SK-N-SH (cell line): Measurements from ENCODE around the gene MTCL1. TPM values are rescaled to one million over a fixed set of nuclear protein-coding genes. Genes with fewer than 3 reads are reported as not detected.

Experiments used
- CTCF ChIA-PET: fragments of 300-600, 350-600 bp; formaldehyde crosslinking; extraction: SDS; loops from one replicate; lab custom pipeline; 2021; lab: Yijun Ruan, JAX
- POLR2A ChIA-PET: fragments of 350-600 bp; sonication (Branson Sonifier 250); formaldehyde crosslinking; extraction: SDS; loops from one replicate; lab custom pipeline; 2020; ENCODE audit warnings: antibody characterized with exemption, inconsistent platforms; lab: Yijun Ruan, JAX
- DNase-seq: peaks from one replicate; pipeline ENCODE4 v3.0.0; 2012
- H2AFZ ChIP-seq: fragments of 200-600 bp; sonication (generic); 2 replicates; pipeline ENCODE4 v1.8.1; 2016; ENCODE audit warnings: antibody characterized with exemption, mild to moderate bottlenecking, low read depth
- H3F3A ChIP-seq: fragments of 200-600 bp; sonication (generic); replicated peaks from 2 replicates; pipeline ENCODE3; 2016; ENCODE audit warnings: antibody characterized with exemption, mild to moderate bottlenecking; ENCODE audit not compliant: insufficient read depth
- H3K27ac ChIP-seq, 2 experiments: fragments of 200-500 bp in 1 of 2; fragments of 200-600 bp in 1 of 2; sonication (Bioruptor generic) in 1 of 2; sonication (generic), shearing (Covaris generic) in 1 of 2; 2 replicates each; pipeline versions ENCODE4 v1.5.1 to v1.6.1; 2014 to 2016; ENCODE audit warnings: low read depth in 2 of 2, inconsistent platforms in 1 of 2, low read length in 1 of 2, mild to moderate bottlenecking in 1 of 2, mixed read lengths in 1 of 2
- H3K27me3 ChIP-seq: fragments of 200-600 bp; sonication (generic), shearing (Covaris generic); 2 replicates; pipeline ENCODE4 v1.6.1; 2016; ENCODE audit warnings: mixed run types; ENCODE audit not compliant: insufficient read depth
- H3K36me3 ChIP-seq, 2 experiments: fragments of 200-500 bp in 1 of 2; fragments of 200-600 bp in 1 of 2; sonication (Bioruptor generic) in 1 of 2; sonication (generic) in 1 of 2; replicated peaks in 1 of 2; 2 replicates each; pipeline versions ENCODE3 to v1.5.1; 2014 to 2016; ENCODE audit warnings: low read length in 1 of 2, mild to moderate bottlenecking in 1 of 2; ENCODE audit not compliant: insufficient read depth in 2 of 2, control insufficient read depth in 1 of 2
- H3K4me1 ChIP-seq, 2 experiments: fragments of 200-500 bp in 1 of 2; fragments of 200-600 bp in 1 of 2; sonication (Bioruptor generic) in 1 of 2; sonication (generic), shearing (Covaris generic) in 1 of 2; 2 replicates each; pipeline versions ENCODE4 v1.5.1 to v1.6.1; 2014 to 2016; ENCODE audit warnings: low read depth in 1 of 2, low read length in 1 of 2, mixed run types in 1 of 2; ENCODE audit not compliant: insufficient read depth in 2 of 2, control insufficient read depth in 1 of 2
- H3K4me2 ChIP-seq: fragments of 200-600 bp; sonication (generic), shearing (Covaris generic); 2 replicates; pipeline ENCODE4 v1.6.1; 2017; ENCODE audit warnings: mixed run types
- H3K4me3 ChIP-seq, 2 experiments: fragments of 200-500 bp in 1 of 2; fragments of 200-600 bp in 1 of 2; sonication (Bioruptor generic) in 1 of 2; sonication (generic), shearing (Covaris generic) in 1 of 2; 2 replicates each; pipeline versions ENCODE4 v1.5.1 to v1.8.1; 2014 to 2016; ENCODE audit warnings: low read depth in 2 of 2, inconsistent platforms in 1 of 2, low read length in 1 of 2, mild to moderate bottlenecking in 1 of 2, mixed read lengths in 1 of 2, moderate library complexity in 1 of 2
- H3K79me2 ChIP-seq: fragments of 200-600 bp; sonication (generic); 2 replicates; pipeline ENCODE4 v1.8.1; 2017; ENCODE audit warnings: mild to moderate bottlenecking; ENCODE audit not compliant: insufficient read depth
- H3K9ac ChIP-seq: fragments of 200-600 bp; sonication (generic); 2 replicates; pipeline ENCODE4 v1.6.1; 2017; ENCODE audit warnings: mixed run types
- H3K9me2 ChIP-seq: fragments of 200-600 bp; sonication (generic); 2 replicates; pipeline ENCODE4 v1.6.1; 2017; ENCODE audit warnings: mixed run types
- H3K9me3 ChIP-seq: fragments of 200-600 bp; sonication (generic); 2 replicates; pipeline ENCODE4 v1.6.1; 2017; ENCODE audit warnings: mixed run types, mild to moderate bottlenecking, moderate library complexity
- H4K20me1 ChIP-seq: fragments of 200-600 bp; sonication (generic); 2 replicates; pipeline ENCODE4 v1.6.1; 2017; ENCODE audit warnings: mild to moderate bottlenecking, mixed run types; ENCODE audit not compliant: insufficient read depth
- ELF1 ChIP-seq: IDR thresholded peaks from 2 replicates; pipeline ENCODE4 v1.4.0; 2012
- EP300 ChIP-seq, 2 experiments: IDR thresholded peaks; 2 replicates each; pipeline versions ENCODE4 v1.4.0 to v1.6.1; 2012; ENCODE audit warnings: borderline replicate concordance in 1 of 2, low read depth in 1 of 2, low read length in 1 of 2
- FOSL2 ChIP-seq: IDR thresholded peaks from 2 replicates; pipeline ENCODE4 v1.4.0; 2012; ENCODE audit warnings: low read depth, mild to moderate bottlenecking, moderate library complexity, borderline replicate concordance
- GATA2 ChIP-seq: sonication (generic); formaldehyde crosslinking; IDR thresholded peaks from 2 replicates; pipeline ENCODE4 v1.5.0; 2020; ENCODE audit warnings: mild to moderate bottlenecking, missing genetic modification reagents
- MEF2A ChIP-seq: IDR thresholded peaks from 2 replicates; pipeline ENCODE4 v1.4.0; 2012; ENCODE audit warnings: low read depth, borderline replicate concordance
- MXI1 ChIP-seq: IDR thresholded peaks from 2 replicates; pipeline ENCODE4 v1.6.1; 2012; ENCODE audit warnings: mild to moderate bottlenecking, low read depth, low read length, improper control_type of control experiment
- PBX3 ChIP-seq: IDR thresholded peaks from 2 replicates; pipeline ENCODE4; 2012
- POLR2AphosphoS5 ChIP-seq: IDR thresholded peaks from 2 replicates; pipeline ENCODE4 v1.6.1; 2012; ENCODE audit warnings: low read depth, low read length
- RAD21 ChIP-seq: IDR thresholded peaks from 2 replicates; pipeline ENCODE4 v1.6.1; 2012; ENCODE audit warnings: mild to moderate bottlenecking, low read length
- SIN3A ChIP-seq: IDR thresholded peaks from 2 replicates; pipeline ENCODE4 v1.6.1; 2012; ENCODE audit warnings: low read depth, mild to moderate bottlenecking, low read length, moderate library complexity, borderline replicate concordance
- SMC3 ChIP-seq: IDR thresholded peaks from 2 replicates; pipeline ENCODE4 v1.6.1; 2012; ENCODE audit warnings: low read depth, low read length, improper control_type of control experiment
- USF1 ChIP-seq: IDR thresholded peaks from 2 replicates; pipeline ENCODE4 v1.4.0; 2012; ENCODE audit warnings: low read depth, borderline replicate concordance
- WGBS: methylation state at CpG from one replicate; pipeline ENCODE4 v1.1.6; 2017; ENCODE audit warnings: low lambda C conversion rate; 5-methylcytosine and 5-hydroxymethylcytosine counted together
- polyA plus RNA-seq, 3 experiments: library from polyadenylated mRNA; depleted of rRNA; stranded (reverse); fragments of >200 nt; gene quantifications; 2 replicates each; pipeline ENCODE4 v1.2.3, GENCODE V29; 2012
- TF ChIP-seq, protein P1 (sequence below): fragments of 200-600 bp; sonication (generic); IDR thresholded peaks from 2 replicates; pipeline ENCODE4 v1.6.1; 2017; ENCODE audit warnings: antibody characterized with exemption, mild to moderate bottlenecking, moderate library complexity

MTCL1 gene
- polyA plus RNA-seq, 1 of the 3 experiments (the other 2 are of a cell fraction): 33.5 TPM

DNA sequence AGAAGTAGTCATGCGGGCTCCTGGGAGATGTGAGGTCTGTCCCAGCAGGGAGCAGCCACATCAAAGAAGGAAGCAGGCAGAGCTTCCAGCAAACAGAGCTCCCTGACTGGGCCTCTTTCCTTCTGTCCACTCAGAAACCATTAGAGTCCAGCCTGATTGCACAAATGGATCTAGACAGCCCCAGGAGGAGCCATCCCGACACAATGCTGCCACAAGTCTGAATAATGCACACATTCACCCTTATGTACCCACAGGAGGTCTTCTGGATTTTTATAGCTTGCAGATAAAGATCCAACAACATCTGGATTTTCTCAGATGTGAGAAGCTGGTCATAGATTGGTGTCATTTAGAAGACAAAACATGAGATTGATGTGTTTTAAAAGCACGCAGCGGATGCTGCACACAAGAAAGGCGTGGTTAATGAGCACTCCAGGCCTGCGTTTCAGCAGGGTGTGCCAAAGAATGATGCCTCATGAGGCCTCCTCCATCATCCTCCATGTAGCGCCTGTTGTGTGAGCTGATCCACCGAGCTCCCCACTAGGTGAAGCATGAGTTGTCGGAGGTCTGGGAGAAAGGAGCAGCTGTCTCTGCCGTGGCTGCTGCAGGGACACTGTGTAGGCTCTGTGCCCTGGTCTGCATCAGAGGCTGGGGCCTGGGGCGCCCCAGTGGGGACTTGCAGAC, 60.6 kb downstream of the MTCL1 start (continued):
- peak in 1 of 2 experiments; percentile 85; a peak in 1 of 4 replicates for TF ChIP-seq EP300 (IDR thresholded peaks at IDR 0.05; ENCODE audit: borderline replicate concordance in 1 of 2, low read depth in 1 of 2, low read length in 1 of 2)
- TF ChIP-seq POLR2AphosphoS5: no peak
- TF ChIP-seq SMC3: peak; percentile 7; the same call in 1 of the 2 replicates
- no peak for TF ChIP-seq SIN3A

DNA sequence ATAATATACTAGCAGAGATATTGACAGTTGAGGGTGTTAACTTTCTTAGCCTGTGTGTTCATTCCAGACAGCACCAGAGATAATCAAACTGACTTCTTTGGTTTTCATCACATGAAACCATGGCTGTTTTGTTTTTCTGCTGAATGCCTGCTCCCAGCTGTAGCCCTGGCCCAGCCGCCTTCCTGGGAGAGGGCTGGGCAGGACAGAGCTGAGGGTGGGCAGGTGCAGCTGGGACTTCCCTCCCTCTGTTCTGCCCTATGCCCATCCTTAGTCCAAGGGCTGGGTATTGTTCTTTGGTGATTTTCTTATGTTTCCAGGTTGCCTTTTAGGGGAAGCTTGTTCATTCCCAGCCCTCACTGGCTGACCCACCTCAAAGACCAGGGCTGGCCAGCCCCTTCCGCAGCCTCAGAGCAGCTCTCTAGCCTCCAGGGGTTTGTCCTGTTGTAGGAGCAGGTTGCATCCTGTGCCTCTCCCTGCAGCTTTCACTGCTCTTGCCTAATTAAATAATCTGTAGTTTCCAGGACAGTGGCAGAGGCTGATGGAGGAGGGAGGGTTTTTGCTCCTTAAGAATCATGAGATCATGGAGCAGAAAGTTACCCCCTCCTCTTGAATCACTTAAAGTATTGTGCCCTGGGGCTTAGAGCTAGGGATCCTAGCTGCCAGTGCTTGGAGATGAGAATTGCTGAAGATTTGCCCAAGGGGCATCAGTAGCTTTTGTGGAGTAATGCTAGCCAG, 61.4 kb downstream of the MTCL1 start:
- Histone ChIP-seq H3K27ac (peak overlapping the region in 1 of 2 experiments; percentile 99; a peak in 2 of 4 replicates), H3F3A (peaks cover 8% of the 10 kb centered on the region), H3K4me1 (peaks cover 0 to 42% of the 10 kb centered on the region in 2 experiments; a peak in 2 of 4 replicates), H3K4me3 (no peak overlapping the region), H4K20me1 (no peaks in the 10 kb centered on the region), H3K9me3 (no peaks in the 10 kb centered on the region), H3K9ac (no peak overlapping the region), H3K4me2 (no peak overlapping the region), H3K36me3 (peaks cover 19 to 27% of the 10 kb centered on the region in 2 experiments), H3K79me2 (peaks cover 7% of the 10 kb centered on the region; the same call in 1 of the 2 replicates), H2AFZ (no peak overlapping the region), H3K9me2 (no peaks in the 10 kb centered on the region), H3K27me3 (no peaks in the 10 kb centered on the region)
- WGBS: 94% methylated on average over 2 of the region's 2 CpGs
- CTCF ChIA-PET: interaction anchor here (0.8 to 3.6 kb wide), 12 partner anchors 20 to 221 kb away, joined by 3 to 20 read pairs (median 6); partner anchors contain the start of gene MTCL1
- POLR2A ChIA-PET: interaction anchor here (0.9 to 2.3 kb wide), 12 partner anchors 12 to 219 kb away, joined by 3 to 26 read pairs (median 6); partner anchors contain the start of genes MTCL1 and RAB12
- peak; percentile 70 for DNase-seq
- TF ChIP-seq MEF2A (no peak), FOSL2 (no peak), EP300 (IDR thresholded peaks at IDR 0.05; ENCODE audit: borderline replicate concordance in 1 of 2, low read depth in 1 of 2, low read length in 1 of 2) (peak in 1 of 2 experiments; percentile 70; a peak in 2 of 4 replicates), PBX3 (no peak), MXI1 (peak; percentile 15; the same call in 1 of the 2 replicates), GATA2 (CRISPR knock-in tag) (no peak), ELF1 (no peak), USF1 (no peak), RAD21 (peak; percentile 20; the same call in 1 of the 2 replicates), SMC3 (no peak), SIN3A (no peak)
- TF ChIP-seq, protein P1, sequence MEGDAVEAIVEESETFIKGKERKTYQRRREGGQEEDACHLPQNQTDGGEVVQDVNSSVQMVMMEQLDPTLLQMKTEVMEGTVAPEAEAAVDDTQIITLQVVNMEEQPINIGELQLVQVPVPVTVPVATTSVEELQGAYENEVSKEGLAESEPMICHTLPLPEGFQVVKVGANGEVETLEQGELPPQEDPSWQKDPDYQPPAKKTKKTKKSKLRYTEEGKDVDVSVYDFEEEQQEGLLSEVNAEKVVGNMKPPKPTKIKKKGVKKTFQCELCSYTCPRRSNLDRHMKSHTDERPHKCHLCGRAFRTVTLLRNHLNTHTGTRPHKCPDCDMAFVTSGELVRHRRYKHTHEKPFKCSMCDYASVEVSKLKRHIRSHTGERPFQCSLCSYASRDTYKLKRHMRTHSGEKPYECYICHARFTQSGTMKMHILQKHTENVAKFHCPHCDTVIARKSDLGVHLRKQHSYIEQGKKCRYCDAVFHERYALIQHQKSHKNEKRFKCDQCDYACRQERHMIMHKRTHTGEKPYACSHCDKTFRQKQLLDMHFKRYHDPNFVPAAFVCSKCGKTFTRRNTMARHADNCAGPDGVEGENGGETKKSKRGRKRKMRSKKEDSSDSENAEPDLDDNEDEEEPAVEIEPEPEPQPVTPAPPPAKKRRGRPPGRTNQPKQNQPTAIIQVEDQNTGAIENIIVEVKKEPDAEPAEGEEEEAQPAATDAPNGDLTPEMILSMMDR: no peak
- TF ChIP-seq, all 33 proteins: peak for 3
